KMS-11 (cell line): ENCODE results near the gene RHEX.

Source experiments
- H2AFZ ChIP-seq: fragments of 200-600 bp; sonication (generic); 2 replicates; pipeline ENCODE4 v1.6.1; 2016; ENCODE audit warnings: antibody characterized with exemption, mixed run types, low read depth
- H3K27ac ChIP-seq: fragments of 200-600 bp; sonication (generic); 2 replicates; pipeline ENCODE4 v1.6.1; 2016; ENCODE audit warnings: mild to moderate bottlenecking, mixed run types
- H3K27me3 ChIP-seq: fragments of 200-600 bp; sonication (generic); 2 replicates; pipeline ENCODE4 v1.6.1; 2017; ENCODE audit warnings: mild to moderate bottlenecking, low read depth, mixed run types, moderate library complexity; ENCODE audit not compliant: insufficient read depth
- H3K36me3 ChIP-seq: fragments of 200-600 bp; sonication (generic); 2 replicates; pipeline ENCODE4 v1.6.1; 2017; ENCODE audit warnings: mild to moderate bottlenecking, mixed run types; ENCODE audit not compliant: insufficient read depth
- H3K4me1 ChIP-seq: fragments of 200-600 bp; sonication (generic); 2 replicates; pipeline ENCODE4 v1.6.1; 2016; ENCODE audit warnings: mild to moderate bottlenecking, low read depth, mixed run types; ENCODE audit not compliant: poor library complexity, severe bottlenecking
- H3K4me2 ChIP-seq: fragments of 200-600 bp; sonication (generic); 2 replicates; pipeline ENCODE4 v1.7.0; 2016; ENCODE audit warnings: mild to moderate bottlenecking, mixed run types
- H3K4me3 ChIP-seq: fragments of 200-600 bp; sonication (generic); IDR thresholded peaks from 2 replicates; pipeline ENCODE4 v1.6.1; 2017; ENCODE audit warnings: low read depth, low read length, mixed read lengths; ENCODE audit not compliant: insufficient read depth
- H3K79me2 ChIP-seq: fragments of 200-600 bp; sonication (generic); 2 replicates; pipeline ENCODE4 v1.6.1; 2016; ENCODE audit warnings: low read depth, mixed run types; ENCODE audit not compliant: insufficient read depth
- H3K9ac ChIP-seq: fragments of 200-600 bp; sonication (generic); 2 replicates; pipeline ENCODE4 v1.6.1; 2016; ENCODE audit warnings: mild to moderate bottlenecking, mixed run types
- H4K20me1 ChIP-seq: fragments of 200-600 bp; sonication (generic); 2 replicates; pipeline ENCODE4 v1.6.1; 2016; ENCODE audit warnings: mild to moderate bottlenecking, mixed run types; ENCODE audit not compliant: insufficient read depth
- TF ChIP-seq, protein P1 (sequence below): fragments of 200-600 bp; sonication (generic); conservative IDR thresholded peaks from 2 replicates; pipeline ENCODE4 v1.6.1; 2017; ENCODE audit warnings: low read depth, mild to moderate bottlenecking, antibody characterized with exemption, low read length, moderate library complexity, mixed read lengths

Gene RHEX

DNA sequence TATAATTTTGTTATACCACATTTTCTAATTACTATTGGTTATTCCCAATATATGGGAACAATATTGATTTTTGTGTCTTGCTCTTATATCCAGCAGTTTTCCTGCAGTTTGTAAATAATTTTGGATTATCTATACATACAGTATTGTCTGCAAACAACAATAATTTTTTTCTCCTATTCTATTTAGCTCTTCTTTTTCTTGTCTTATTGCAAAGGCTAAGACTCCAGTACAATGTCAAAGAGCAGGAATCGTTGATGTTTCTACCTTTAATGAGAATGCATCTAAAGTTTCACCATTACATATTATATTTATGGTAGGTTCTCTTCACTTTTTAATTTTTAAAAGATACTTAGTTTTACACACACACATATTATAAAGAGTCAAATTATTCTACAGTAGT lies 68.3 kb downstream of the RHEX start:
- Histone ChIP-seq H3K27me3 (no peaks in the 10 kb centered on the region), H4K20me1 (no peaks in the 10 kb centered on the region), H3K36me3 (no peaks in the 10 kb centered on the region), H3K9ac (no peak overlapping the region), H3K27ac (no peak overlapping the region), H3K79me2 (no peaks in the 10 kb centered on the region), H2AFZ (no peak overlapping the region), H3K4me3 (no peak overlapping the region), H3K4me2 (no peak overlapping the region), H3K4me1 (no peaks in the 10 kb centered on the region)
- TF ChIP-seq, protein P1, sequence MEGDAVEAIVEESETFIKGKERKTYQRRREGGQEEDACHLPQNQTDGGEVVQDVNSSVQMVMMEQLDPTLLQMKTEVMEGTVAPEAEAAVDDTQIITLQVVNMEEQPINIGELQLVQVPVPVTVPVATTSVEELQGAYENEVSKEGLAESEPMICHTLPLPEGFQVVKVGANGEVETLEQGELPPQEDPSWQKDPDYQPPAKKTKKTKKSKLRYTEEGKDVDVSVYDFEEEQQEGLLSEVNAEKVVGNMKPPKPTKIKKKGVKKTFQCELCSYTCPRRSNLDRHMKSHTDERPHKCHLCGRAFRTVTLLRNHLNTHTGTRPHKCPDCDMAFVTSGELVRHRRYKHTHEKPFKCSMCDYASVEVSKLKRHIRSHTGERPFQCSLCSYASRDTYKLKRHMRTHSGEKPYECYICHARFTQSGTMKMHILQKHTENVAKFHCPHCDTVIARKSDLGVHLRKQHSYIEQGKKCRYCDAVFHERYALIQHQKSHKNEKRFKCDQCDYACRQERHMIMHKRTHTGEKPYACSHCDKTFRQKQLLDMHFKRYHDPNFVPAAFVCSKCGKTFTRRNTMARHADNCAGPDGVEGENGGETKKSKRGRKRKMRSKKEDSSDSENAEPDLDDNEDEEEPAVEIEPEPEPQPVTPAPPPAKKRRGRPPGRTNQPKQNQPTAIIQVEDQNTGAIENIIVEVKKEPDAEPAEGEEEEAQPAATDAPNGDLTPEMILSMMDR: no peak

DNA sequence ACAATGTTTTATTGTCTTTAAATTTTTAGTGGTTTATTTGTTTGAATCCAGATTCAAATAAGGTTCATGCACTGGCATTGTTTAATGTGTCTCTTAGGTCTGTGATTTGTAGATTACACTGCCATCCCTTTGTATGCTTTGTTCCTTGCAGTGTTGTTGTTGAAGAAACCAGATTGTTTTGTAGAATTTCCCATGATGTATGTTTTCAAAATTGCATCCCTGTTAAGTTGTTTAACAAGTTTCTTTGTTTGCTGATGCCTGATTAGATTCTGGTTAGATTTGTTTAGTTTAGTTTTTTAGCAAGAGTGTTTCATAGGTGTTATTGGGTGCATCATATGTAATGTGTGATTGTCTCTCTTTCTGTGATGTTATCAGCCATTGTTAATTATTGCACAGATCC lies 69.7 kb downstream of the RHEX start:
- TF ChIP-seq, protein P1: no peak
- Histone ChIP-seq H4K20me1 (no peaks in the 10 kb centered on the region), H3K27ac (no peak overlapping the region)

DNA sequence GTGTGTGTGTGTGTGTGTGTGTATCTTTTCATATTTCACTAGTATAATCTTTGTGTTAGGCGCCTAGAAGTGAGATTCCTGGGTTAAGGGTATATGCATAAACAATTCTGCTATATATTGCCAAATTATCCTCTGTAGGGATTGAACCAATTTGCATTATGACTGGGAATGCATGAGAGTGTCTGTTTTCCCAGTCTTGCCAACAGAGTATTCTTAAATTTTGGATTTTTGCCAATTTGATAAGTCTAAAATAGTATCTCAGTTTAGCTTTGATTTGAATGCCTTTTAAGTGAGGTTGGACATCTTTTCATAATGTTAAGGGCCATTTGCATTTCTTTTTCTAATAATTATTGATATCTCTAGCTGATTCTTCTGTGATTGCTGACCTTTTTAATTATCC lies 72.4 kb downstream of the RHEX start:
- Histone ChIP-seq H3K4me2 (no peak overlapping the region), H3K4me3 (no peak overlapping the region), H2AFZ (no peak overlapping the region), H3K79me2 (no peaks in the 10 kb centered on the region), H3K9ac (no peak overlapping the region), H4K20me1 (no peaks in the 10 kb centered on the region), H3K4me1 (no peaks in the 10 kb centered on the region), H3K27ac (no peak overlapping the region), H3K36me3 (no peaks in the 10 kb centered on the region), H3K27me3 (no peaks in the 10 kb centered on the region)
- TF ChIP-seq, protein P1: no peak

More for the DNA sequence above, 69.7 kb downstream of the RHEX start:
- Histone ChIP-seq H3K79me2 (no peaks in the 10 kb centered on the region), H3K4me2 (no peak overlapping the region), H3K9ac (no peak overlapping the region), H3K27me3 (no peaks in the 10 kb centered on the region), H3K36me3 (no peaks in the 10 kb centered on the region), H3K4me1 (no peaks in the 10 kb centered on the region), H2AFZ (no peak overlapping the region), H3K4me3 (no peak overlapping the region)

DNA sequence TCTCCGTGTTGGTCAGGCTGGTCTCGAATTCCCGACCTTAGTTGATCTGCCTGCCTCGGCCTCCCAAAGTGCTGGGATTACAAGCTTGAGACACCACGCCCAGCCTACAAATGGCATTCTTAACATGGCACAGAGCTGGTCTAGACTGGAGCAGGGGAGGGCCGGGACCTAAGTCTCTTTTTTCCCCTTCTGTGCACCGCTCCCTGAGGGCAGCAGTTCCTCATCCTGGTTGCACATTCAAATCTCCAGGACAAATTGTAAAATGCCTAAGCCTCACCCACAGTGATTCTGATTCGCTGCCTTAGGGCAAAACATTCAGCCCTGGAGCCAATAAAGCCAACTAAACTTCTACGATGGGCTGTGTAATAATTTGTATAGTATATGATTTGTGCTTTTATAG lies 74.4 kb downstream of the RHEX start:
- no peak overlapping the region for H3K4me2 ChIP-seq
- no peak overlapping the region for H3K9ac ChIP-seq
- no peaks in the 10 kb centered on the region for H3K4me1 ChIP-seq
- no peaks in the 10 kb centered on the region for H3K27me3 ChIP-seq
- TF ChIP-seq, protein P1: no peak
- H3K4me3 ChIP-seq: no peak overlapping the region
- no peaks in the 10 kb centered on the region for H3K36me3 ChIP-seq
- no peak overlapping the region for H3K27ac ChIP-seq
- no peaks in the 10 kb centered on the region for H4K20me1 ChIP-seq
- H3K79me2 ChIP-seq: no peaks in the 10 kb centered on the region
- no peak overlapping the region for H2AFZ ChIP-seq
